Liver (tissue), 9 donors: ENCODE results near the gene PRPF19. TPM values are rescaled to one million over a fixed set of nuclear protein-coding genes. Genes with fewer than 3 reads are reported as not detected.
A peak's percentile ranks its signal among the peaks of the same experiment; 100 is the strongest.

Source experiments
- DNase-seq: peaks from one replicate; pipeline ENCODE4 v3.0.0-alpha.2; 2017; ENCODE audit warnings: low spot score
- H3K27ac ChIP-seq, 2 donors: one replicate each; pipeline ENCODE4 v1.7.0; 2013; ENCODE audit warnings: inconsistent platforms in 2 of 2, low read length in 2 of 2, control low read depth in 1 of 2, low read depth in 1 of 2, mild to moderate bottlenecking in 1 of 2
- H3K27me3 ChIP-seq, 4 donors: one replicate each; pipeline versions ENCODE4 v1.6.1 to v1.7.0; 2013; ENCODE audit warnings: low read length in 3 of 4, inconsistent platforms in 1 of 4, mild to moderate bottlenecking in 1 of 4, moderate library complexity in 1 of 4; ENCODE audit not compliant: control insufficient read depth in 4 of 4, insufficient read depth in 4 of 4
- H3K36me3 ChIP-seq, 4 donors: one replicate each; pipeline versions ENCODE4 v1.6.1 to v1.7.0; 2013; ENCODE audit warnings: low read length in 3 of 4, mild to moderate bottlenecking in 3 of 4, low read depth in 1 of 4, moderate library complexity in 1 of 4; ENCODE audit not compliant: control insufficient read depth in 4 of 4, insufficient read depth in 3 of 4
- H3K4me1 ChIP-seq, 4 donors: one replicate each; pipeline versions ENCODE4 v1.6.1 to v1.7.0; 2013; ENCODE audit warnings: low read length in 3 of 4, mild to moderate bottlenecking in 3 of 4, moderate library complexity in 1 of 4; ENCODE audit not compliant: control insufficient read depth in 4 of 4, insufficient read depth in 4 of 4
- H3K4me3 ChIP-seq, 3 donors: one replicate each; pipeline versions ENCODE4 v1.6.1 to v1.7.0; 2013; ENCODE audit warnings: low read length in 3 of 3, control low read depth in 1 of 3, low read depth in 1 of 3, mild to moderate bottlenecking in 1 of 3
- H3K9ac ChIP-seq, 2 donors: one replicate each; pipeline ENCODE4 v1.7.0; 2013; ENCODE audit warnings: low read length in 2 of 2, mild to moderate bottlenecking in 2 of 2, moderate library complexity in 2 of 2, control low read depth in 1 of 2, low read depth in 1 of 2
- H3K9me3 ChIP-seq, 4 donors: one replicate each; pipeline versions ENCODE4 v1.6.1 to v1.7.0; 2013; ENCODE audit warnings: low read length in 3 of 4; ENCODE audit not compliant: control insufficient read depth in 4 of 4
- EGR1 ChIP-seq, 2 donors: IDR thresholded peaks; 2 replicates each; pipeline ENCODE4 v1.6.1; 2016 to 2018; ENCODE audit warnings: antibody characterized with exemption in 2 of 2, low read depth in 2 of 2
- FOXA2 ChIP-seq: IDR thresholded peaks from 2 replicates; pipeline ENCODE4 v1.6.1; 2016; ENCODE audit warnings: antibody characterized with exemption
- GABPA ChIP-seq, 2 donors: IDR thresholded peaks in 1 of 2; conservative IDR thresholded peaks in 1 of 2; 2 replicates each; pipeline ENCODE4 v1.6.1; 2016; ENCODE audit warnings: antibody characterized with exemption in 2 of 2, mild to moderate bottlenecking in 1 of 2, moderate library complexity in 1 of 2
- HNF4A ChIP-seq, 2 donors: conservative IDR thresholded peaks; 2 replicates each; pipeline ENCODE4 v1.6.1; 2016; ENCODE audit warnings: antibody characterized with exemption in 2 of 2, mild to moderate bottlenecking in 2 of 2
- HNF4G ChIP-seq: IDR thresholded peaks from 2 replicates; pipeline ENCODE4 v1.6.1; 2016; ENCODE audit warnings: antibody characterized with exemption
- JUND ChIP-seq, 2 donors: IDR thresholded peaks; 2 replicates each; pipeline ENCODE4 v1.6.1; 2016; ENCODE audit warnings: antibody characterized with exemption in 2 of 2
- NR2F2 ChIP-seq: IDR thresholded peaks from 2 replicates; pipeline ENCODE4 v1.6.1; 2016; ENCODE audit warnings: antibody characterized with exemption
- RAD21 ChIP-seq, 2 donors: IDR thresholded peaks; 2 replicates each; pipeline ENCODE4 v1.6.1; 2016; ENCODE audit warnings: antibody characterized with exemption in 2 of 2, mild to moderate bottlenecking in 2 of 2
- RXRA ChIP-seq, 2 donors: IDR thresholded peaks; 2 replicates each; pipeline ENCODE4 v1.6.1; 2017 to 2018; ENCODE audit warnings: antibody characterized with exemption in 2 of 2, mild to moderate bottlenecking in 1 of 2
- SP1 ChIP-seq: IDR thresholded peaks from 2 replicates; pipeline ENCODE4 v1.6.1; 2018; ENCODE audit warnings: antibody characterized with exemption, mild to moderate bottlenecking
- TAF1 ChIP-seq: conservative IDR thresholded peaks from 2 replicates; pipeline ENCODE4 v1.6.1; 2016; ENCODE audit warnings: antibody characterized with exemption, mild to moderate bottlenecking
- YY1 ChIP-seq: IDR thresholded peaks from 2 replicates; pipeline ENCODE4 v1.6.1; 2016; ENCODE audit warnings: antibody characterized with exemption, mild to moderate bottlenecking
- WGBS: extraction: QIAGEN DNeasy Blood & Tissue Kit; methylation state at CpG from one replicate; pipeline ENCODE4 v1.1.7; 2013; 5-methylcytosine and 5-hydroxymethylcytosine counted together
- polyA plus RNA-seq, 2 donors: library from polyadenylated mRNA; stranded (reverse) in 1 of 2; unstranded in 1 of 2; fragments of 200-250 nt in 1 of 2; fragments of >200 nt in 1 of 2; fragmentation: Nextera tagmentation in 1 of 2; extraction: Ambion mirVana in 1 of 2; gene quantifications; one replicate each; pipeline versions ENCODE4 v1.2.1 to v1.2.3, GENCODE V29; 2013 to 2015
- total RNA-seq, 2 donors: library from RNA; depleted of rRNA; stranded (reverse); fragments of >200 nt; gene quantifications; one replicate each; pipeline ENCODE4 v1.2.3, GENCODE V29; 2014
- TF ChIP-seq, protein P1 (sequence below): IDR thresholded peaks from 2 replicates; pipeline ENCODE4 v1.6.1; 2016; ENCODE audit warnings: antibody characterized with exemption
- TF ChIP-seq, protein P2 (sequence below): IDR thresholded peaks from 2 replicates; pipeline ENCODE4 v1.6.1; 2016; ENCODE audit warnings: antibody characterized with exemption, mild to moderate bottlenecking
- TF ChIP-seq, protein P3 (sequence below): fragments of 150-350 bp; IDR thresholded peaks from 2 replicates; pipeline ENCODE4 v1.5.1; 2017; ENCODE audit warnings: improper control_type of control experiment, low read depth, low read length; ENCODE audit not compliant: missing input control
- TF ChIP-seq, protein P4 (sequence below): IDR thresholded peaks from 2 replicates; pipeline ENCODE4 v1.6.1; 2016; ENCODE audit warnings: antibody characterized with exemption
- donor health status: healthy.
- donor health status: healthy.
- donor health status: healthy.
- donor health status: healthy.
- donor health status: healthy.

Gene PRPF19
- total and polyA plus RNA-seq, 4 donors, result 25.4 to 57.1 (median 40.4) TPM

DNA sequence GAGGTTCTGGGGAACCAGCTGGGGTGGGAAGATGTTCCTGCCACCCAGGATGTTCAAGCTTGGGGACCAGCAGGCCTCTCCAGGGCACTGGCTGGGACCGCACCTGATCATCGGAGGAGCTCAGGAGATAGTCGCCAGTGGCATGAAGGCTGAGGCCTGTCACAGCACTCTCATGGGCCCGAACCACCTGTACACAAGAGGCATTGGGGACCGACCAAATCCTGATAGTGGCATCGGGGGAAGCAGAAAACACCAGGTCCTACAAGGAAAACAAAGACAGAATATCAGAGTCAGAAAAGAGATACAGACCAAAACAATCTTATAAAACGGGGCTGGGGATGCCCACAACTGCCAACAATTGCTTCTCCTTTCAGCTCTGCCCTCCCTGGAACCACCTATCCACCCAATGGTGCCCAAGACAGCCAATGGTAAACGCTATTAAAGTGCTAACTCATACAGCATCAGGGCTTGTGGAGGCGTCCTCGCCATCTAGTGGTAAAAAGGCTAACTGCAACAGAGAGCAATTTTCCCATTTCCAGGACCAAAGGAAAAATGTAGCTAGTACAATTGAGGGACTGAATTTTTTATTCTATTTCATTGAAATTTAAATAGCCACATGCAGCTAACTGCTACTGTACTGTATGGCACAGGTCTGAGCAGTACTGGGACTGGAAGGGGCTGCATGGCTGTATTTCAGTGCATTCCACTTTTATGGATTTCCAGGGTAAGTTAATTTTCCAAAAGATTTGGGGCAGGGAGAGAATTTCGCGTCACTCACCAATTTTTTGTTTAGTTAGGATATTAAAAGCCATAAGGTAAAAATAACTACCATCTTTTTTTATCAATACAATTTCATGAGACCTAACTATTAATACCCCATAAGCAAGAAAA, 7.1 kb downstream of the PRPF19 start:
- TF ChIP-seq, protein P1, sequence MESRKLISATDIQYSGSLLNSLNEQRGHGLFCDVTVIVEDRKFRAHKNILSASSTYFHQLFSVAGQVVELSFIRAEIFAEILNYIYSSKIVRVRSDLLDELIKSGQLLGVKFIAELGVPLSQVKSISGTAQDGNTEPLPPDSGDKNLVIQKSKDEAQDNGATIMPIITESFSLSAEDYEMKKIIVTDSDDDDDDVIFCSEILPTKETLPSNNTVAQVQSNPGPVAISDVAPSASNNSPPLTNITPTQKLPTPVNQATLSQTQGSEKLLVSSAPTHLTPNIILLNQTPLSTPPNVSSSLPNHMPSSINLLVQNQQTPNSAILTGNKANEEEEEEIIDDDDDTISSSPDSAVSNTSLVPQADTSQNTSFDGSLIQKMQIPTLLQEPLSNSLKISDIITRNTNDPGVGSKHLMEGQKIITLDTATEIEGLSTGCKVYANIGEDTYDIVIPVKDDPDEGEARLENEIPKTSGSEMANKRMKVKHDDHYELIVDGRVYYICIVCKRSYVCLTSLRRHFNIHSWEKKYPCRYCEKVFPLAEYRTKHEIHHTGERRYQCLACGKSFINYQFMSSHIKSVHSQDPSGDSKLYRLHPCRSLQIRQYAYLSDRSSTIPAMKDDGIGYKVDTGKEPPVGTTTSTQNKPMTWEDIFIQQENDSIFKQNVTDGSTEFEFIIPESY, result no peak
- TF ChIP-seq, protein P2, sequence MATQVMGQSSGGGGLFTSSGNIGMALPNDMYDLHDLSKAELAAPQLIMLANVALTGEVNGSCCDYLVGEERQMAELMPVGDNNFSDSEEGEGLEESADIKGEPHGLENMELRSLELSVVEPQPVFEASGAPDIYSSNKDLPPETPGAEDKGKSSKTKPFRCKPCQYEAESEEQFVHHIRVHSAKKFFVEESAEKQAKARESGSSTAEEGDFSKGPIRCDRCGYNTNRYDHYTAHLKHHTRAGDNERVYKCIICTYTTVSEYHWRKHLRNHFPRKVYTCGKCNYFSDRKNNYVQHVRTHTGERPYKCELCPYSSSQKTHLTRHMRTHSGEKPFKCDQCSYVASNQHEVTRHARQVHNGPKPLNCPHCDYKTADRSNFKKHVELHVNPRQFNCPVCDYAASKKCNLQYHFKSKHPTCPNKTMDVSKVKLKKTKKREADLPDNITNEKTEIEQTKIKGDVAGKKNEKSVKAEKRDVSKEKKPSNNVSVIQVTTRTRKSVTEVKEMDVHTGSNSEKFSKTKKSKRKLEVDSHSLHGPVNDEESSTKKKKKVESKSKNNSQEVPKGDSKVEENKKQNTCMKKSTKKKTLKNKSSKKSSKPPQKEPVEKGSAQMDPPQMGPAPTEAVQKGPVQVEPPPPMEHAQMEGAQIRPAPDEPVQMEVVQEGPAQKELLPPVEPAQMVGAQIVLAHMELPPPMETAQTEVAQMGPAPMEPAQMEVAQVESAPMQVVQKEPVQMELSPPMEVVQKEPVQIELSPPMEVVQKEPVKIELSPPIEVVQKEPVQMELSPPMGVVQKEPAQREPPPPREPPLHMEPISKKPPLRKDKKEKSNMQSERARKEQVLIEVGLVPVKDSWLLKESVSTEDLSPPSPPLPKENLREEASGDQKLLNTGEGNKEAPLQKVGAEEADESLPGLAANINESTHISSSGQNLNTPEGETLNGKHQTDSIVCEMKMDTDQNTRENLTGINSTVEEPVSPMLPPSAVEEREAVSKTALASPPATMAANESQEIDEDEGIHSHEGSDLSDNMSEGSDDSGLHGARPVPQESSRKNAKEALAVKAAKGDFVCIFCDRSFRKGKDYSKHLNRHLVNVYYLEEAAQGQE, result no peak
- no peak for TF ChIP-seq NR2F2
- peak; percentile 82 to 90 for TF ChIP-seq RAD21 (IDR thresholded peaks at IDR 0.05)
- TF ChIP-seq HNF4A (conservative IDR thresholded peaks at IDR 0.05), result no peak
- TF ChIP-seq, protein P3, sequence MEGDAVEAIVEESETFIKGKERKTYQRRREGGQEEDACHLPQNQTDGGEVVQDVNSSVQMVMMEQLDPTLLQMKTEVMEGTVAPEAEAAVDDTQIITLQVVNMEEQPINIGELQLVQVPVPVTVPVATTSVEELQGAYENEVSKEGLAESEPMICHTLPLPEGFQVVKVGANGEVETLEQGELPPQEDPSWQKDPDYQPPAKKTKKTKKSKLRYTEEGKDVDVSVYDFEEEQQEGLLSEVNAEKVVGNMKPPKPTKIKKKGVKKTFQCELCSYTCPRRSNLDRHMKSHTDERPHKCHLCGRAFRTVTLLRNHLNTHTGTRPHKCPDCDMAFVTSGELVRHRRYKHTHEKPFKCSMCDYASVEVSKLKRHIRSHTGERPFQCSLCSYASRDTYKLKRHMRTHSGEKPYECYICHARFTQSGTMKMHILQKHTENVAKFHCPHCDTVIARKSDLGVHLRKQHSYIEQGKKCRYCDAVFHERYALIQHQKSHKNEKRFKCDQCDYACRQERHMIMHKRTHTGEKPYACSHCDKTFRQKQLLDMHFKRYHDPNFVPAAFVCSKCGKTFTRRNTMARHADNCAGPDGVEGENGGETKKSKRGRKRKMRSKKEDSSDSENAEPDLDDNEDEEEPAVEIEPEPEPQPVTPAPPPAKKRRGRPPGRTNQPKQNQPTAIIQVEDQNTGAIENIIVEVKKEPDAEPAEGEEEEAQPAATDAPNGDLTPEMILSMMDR, result peak; percentile 85
- TF ChIP-seq RXRA (IDR thresholded peaks at IDR 0.05), result no peak
- Histone ChIP-seq H3K4me1 (peaks cover 0 to 22% (median 15%) of the 10 kb centered on the region in 4 donors), H3K36me3 (peaks cover 8 to 77% (median 67%) of the 10 kb centered on the region in 4 donors), H3K27me3 (no peaks in the 10 kb centered on the region), H3K9ac (no peak overlapping the region), H3K4me3 (no peak overlapping the region), H3K9me3 (no peaks in the 10 kb centered on the region), H3K27ac (no peak overlapping the region)
- 60% methylated on average over 12 of the region's 12 CpGs for WGBS
- no peak for DNase-seq

DNA sequence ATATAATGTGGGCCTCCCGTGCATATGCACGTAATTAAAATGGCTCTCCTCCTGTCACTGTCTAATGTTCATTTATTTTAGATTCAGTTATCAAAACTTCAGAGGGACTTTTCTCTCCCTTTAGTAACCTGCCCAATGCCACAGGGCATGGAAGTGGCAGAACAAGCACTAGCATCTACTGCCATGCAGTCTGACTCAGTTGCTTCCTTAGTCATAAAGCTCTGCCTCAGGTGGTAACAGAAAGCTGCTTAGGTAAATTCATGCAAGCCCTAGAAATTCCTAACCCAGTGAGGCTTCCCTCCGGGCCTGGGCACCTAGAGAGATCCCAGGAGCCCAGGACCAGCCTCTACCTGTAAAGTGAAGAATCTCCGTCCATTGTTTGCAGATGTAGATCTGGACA, 8.9 kb downstream of the PRPF19 start:
- H3K4me3 ChIP-seq, result no peak overlapping the region
- peaks cover 8 to 85% (median 75%) of the 10 kb centered on the region in 4 donors for H3K36me3 ChIP-seq
- H3K4me1 ChIP-seq, result peaks cover 0 to 10% (median 6%) of the 10 kb centered on the region in 4 donors
- 96% methylated on average over 4 of the region's 4 CpGs for WGBS
- no peaks in the 10 kb centered on the region for H3K27me3 ChIP-seq
- DNase-seq, result no peak
- no peaks in the 10 kb centered on the region for H3K9me3 ChIP-seq
- TF ChIP-seq EGR1 (IDR thresholded peaks at IDR 0.05; ENCODE audit: low read depth in 2 of 2) (no peak), RAD21 (IDR thresholded peaks at IDR 0.05) (no peak), HNF4A (conservative IDR thresholded peaks at IDR 0.05) (no peak), FOXA2 (no peak), GABPA (IDR thresholded peaks at IDR 0.05 in 1 of 2, conservative IDR thresholded peaks at IDR 0.05 in 1 of 2) (no peak), NR2F2 (no peak), SP1 (no peak), JUND (IDR thresholded peaks at IDR 0.05) (no peak), YY1 (no peak), TAF1 (no peak), HNF4G (no peak)
- TF ChIP-seq, protein P4, sequence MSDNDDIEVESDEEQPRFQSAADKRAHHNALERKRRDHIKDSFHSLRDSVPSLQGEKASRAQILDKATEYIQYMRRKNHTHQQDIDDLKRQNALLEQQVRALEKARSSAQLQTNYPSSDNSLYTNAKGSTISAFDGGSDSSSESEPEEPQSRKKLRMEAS, result no peak
- TF ChIP-seq, protein P3, result no peak
- TF ChIP-seq, protein P1, result no peak
- no peak overlapping the region for H3K27ac ChIP-seq
- H3K9ac ChIP-seq, result no peak overlapping the region
